ENCODE measurements around the gene NR4A1.
A peak's percentile ranks its signal among the peaks of the same experiment; 100 is the strongest.

The NR4A1 gene

DNA sequence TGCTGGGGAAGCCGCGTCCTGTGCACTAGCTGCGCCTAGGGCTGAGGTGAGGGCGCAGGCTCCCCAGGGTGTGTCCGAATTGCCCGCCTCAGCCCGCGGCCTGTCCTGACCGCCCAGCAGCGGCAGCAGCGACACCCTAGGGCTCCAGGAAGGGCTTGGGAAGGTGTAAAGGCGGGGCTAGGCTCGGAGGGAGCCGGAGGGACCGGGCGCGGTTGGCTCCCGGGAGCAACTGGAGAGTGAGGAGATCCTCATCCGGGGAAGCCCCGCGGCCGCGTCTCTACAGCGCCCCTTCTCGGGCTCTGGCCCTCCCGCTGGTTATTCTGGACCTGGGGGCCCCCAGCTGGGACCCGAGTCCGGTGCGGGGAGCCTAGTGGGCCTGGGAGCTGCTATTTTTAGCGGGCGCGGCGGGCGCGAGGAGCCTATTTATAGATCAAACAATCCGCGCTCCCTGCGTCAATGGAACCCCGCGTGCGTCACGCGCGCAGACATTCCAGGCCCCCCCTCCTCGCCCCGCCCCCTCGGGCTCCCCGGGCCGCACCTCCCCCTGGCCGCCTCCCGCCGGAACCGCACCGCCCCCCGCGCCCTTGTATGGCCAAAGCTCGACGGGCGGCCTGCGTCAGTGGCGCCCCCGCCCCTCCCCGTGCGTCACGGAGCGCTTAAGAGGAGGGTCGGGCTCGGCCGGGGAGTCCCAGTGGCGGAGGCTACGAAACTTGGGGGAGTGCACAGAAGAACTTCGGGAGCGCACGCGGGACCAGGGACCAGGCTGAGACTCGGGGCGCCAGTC is at the start of gene NR4A1:
NR4A1 (plus strand) TSS at position 685 of the 784 bp plus-strand sequence. CDS start 2,887 bp downstream, outside the sequence.
- no peaks in the 10 kb centered on the region for H3K9me3 ChIP-seq (ENCODE audit: insufficient read depth, low read depth, low read length)
- no peak within 1 kb of the TSS for H3K27ac ChIP-seq (ENCODE audit: low read length)
- H3K27me3 ChIP-seq (ENCODE audit: insufficient read depth, low read length), result peaks cover 52% of the 10 kb centered on the region
- H3K4me3 ChIP-seq (ENCODE audit: low read length), result peak within 1 kb of the TSS; percentile 74
- peaks cover 5% of the 10 kb centered on the region; the same call in 1 of the 2 replicates for H3K36me3 ChIP-seq (ENCODE audit: insufficient read depth, low read depth, low read length)
- H3K4me1 ChIP-seq (ENCODE audit: insufficient read depth, low read length), result peaks cover 11% of the 10 kb centered on the region
- peak within 1 kb of the TSS; percentile 59; the same call in 1 of the 2 replicates for H3K9ac ChIP-seq (ENCODE audit: low read depth, low read length)

DNA sequence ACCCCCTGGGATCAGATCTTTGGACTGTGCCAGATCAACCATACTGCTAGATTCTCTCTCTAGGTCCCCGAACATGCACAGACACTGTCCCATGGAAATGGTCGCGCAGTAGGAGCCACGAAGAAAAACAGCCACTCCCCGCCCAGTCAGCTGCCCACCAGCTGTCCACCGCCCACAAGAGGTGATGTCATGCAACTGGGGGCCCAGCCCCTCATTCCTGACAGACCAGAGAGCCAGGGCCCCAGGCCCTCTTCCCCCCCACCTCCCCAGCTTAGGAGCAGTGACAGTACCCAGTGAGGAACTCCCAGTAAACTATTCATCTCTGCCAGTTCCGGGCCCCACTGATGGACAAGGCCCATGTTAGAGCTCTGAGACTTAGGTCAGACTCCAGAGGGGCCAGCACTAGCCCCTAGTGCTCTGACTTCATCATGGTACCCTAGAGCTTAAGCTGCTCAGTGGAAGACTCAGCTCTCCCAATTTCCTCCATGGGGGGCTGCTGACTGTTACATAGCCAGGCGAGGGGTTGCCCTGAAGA is 48.2 kb upstream of the NR4A1 start:
- Histone ChIP-seq H3K9ac (ENCODE audit: low read depth, low read length) (no peak overlapping the region), H3K27ac (ENCODE audit: low read length) (no peak overlapping the region), H3K4me1 (ENCODE audit: insufficient read depth, low read length) (no peaks in the 10 kb centered on the region), H3K36me3 (ENCODE audit: insufficient read depth, low read depth, low read length) (peaks cover 3% of the 10 kb centered on the region), H3K27me3 (ENCODE audit: insufficient read depth, low read length) (peaks cover 39% of the 10 kb centered on the region), H3K9me3 (ENCODE audit: insufficient read depth, low read depth, low read length) (no peaks in the 10 kb centered on the region), H3K4me3 (ENCODE audit: low read length) (no peak overlapping the region)

DNA sequence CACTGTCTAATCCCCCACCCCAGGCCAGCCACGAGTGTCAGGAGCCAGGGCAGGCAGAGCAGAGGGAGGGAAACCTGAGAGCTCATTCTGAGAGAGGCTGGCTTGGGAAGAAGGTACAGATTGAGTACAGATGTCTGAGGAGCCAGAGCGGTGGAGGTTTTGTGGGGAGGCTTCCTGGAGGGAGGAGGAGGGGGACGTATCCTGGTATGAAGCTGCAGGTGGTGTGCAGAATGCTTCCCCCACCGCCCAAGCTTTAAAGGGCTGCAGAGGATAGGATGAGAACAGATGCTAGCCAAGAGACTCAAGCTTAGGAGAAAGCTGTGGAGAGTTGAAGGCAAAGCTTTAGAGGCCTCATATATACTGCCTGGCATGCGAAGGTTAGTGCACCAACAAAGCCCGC is 47.7 kb upstream of the NR4A1 start:
- Histone ChIP-seq H3K4me1 (ENCODE audit: insufficient read depth, low read length) (no peaks in the 10 kb centered on the region), H3K4me3 (ENCODE audit: low read length) (no peak overlapping the region), H3K9ac (ENCODE audit: low read depth, low read length) (no peak overlapping the region), H3K27ac (ENCODE audit: low read length) (no peak overlapping the region), H3K36me3 (ENCODE audit: insufficient read depth, low read depth, low read length) (no peaks in the 10 kb centered on the region), H3K9me3 (ENCODE audit: insufficient read depth, low read depth, low read length) (no peaks in the 10 kb centered on the region), H3K27me3 (ENCODE audit: insufficient read depth, low read length) (peaks cover 44% of the 10 kb centered on the region)

GRCh38 chr12:52004042-52004648 is 47.1 kb upstream of the NR4A1 start:
- H3K4me3 ChIP-seq (ENCODE audit: low read length), result no peak overlapping the region
- H3K27me3 ChIP-seq (ENCODE audit: insufficient read depth, low read length), result peaks cover 50% of the 10 kb centered on the region
- H3K36me3 ChIP-seq (ENCODE audit: insufficient read depth, low read depth, low read length), result no peaks in the 10 kb centered on the region
- H3K9me3 ChIP-seq (ENCODE audit: insufficient read depth, low read depth, low read length), result no peaks in the 10 kb centered on the region
- H3K9ac ChIP-seq (ENCODE audit: low read depth, low read length), result no peak overlapping the region
- no peaks in the 10 kb centered on the region for H3K4me1 ChIP-seq (ENCODE audit: insufficient read depth, low read length)
- H3K27ac ChIP-seq (ENCODE audit: low read length), result no peak overlapping the region

DNA sequence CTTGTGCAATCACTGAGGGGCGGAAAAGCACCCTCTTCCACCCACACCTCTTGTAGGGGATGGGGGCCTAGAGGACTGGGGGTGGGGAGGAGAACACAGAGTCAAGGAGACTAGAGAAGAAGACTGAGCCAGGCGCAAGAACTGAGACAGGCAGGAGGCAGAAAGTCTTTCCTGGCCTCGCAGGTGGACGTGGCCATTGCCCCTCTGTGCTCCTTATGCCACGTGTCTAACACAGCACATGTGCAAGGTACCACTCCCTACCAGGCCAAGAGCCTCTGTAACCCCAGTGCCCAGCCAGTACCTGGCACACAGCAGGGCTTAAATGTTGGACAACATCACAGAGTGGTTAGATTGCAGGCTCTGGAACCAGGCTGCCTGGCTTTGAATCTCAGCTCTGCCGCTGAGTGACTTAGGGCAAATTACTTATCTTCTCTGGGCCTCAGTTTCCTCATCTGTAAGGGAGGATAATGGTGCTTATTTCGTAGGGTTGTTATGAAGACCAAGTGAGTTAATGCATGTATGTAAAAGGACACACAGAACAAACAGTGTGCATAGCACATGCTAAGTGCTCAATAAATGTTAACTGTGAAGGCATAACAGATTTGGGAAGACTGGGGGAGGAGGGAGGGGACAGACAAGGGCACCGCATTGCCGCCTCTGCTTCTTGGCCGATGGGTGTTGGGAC is 45.9 kb upstream of the NR4A1 start:
- no peak overlapping the region for H3K9ac ChIP-seq (ENCODE audit: low read depth, low read length)
- peaks cover 58% of the 10 kb centered on the region for H3K27me3 ChIP-seq (ENCODE audit: insufficient read depth, low read length)
- H3K4me3 ChIP-seq (ENCODE audit: low read length), result no peak overlapping the region
- H3K4me1 ChIP-seq (ENCODE audit: insufficient read depth, low read length), result peaks cover 6% of the 10 kb centered on the region
- no peaks in the 10 kb centered on the region for H3K9me3 ChIP-seq (ENCODE audit: insufficient read depth, low read depth, low read length)
- H3K36me3 ChIP-seq (ENCODE audit: insufficient read depth, low read depth, low read length), result no peaks in the 10 kb centered on the region
- H3K27ac ChIP-seq (ENCODE audit: low read length), result no peak overlapping the region

- H3K4me3 ChIP-seq (ENCODE audit: low read length), result peak overlapping the region; percentile 59
- no peak overlapping the region for H3K27ac ChIP-seq (ENCODE audit: low read length)
- H3K9ac ChIP-seq (ENCODE audit: low read depth, low read length), result no peak overlapping the region
- peaks cover 58% of the 10 kb centered on the region for H3K27me3 ChIP-seq (ENCODE audit: insufficient read depth, low read length)
- H3K4me1 ChIP-seq (ENCODE audit: insufficient read depth, low read length), result peaks cover 10% of the 10 kb centered on the region
- H3K9me3 ChIP-seq (ENCODE audit: insufficient read depth, low read depth, low read length), result no peaks in the 10 kb centered on the region
- no peaks in the 10 kb centered on the region for H3K36me3 ChIP-seq (ENCODE audit: insufficient read depth, low read depth, low read length)
Measured at GRCh38 chr12:52005903-52006703, 45.1 kb upstream of the NR4A1 start.

DNA sequence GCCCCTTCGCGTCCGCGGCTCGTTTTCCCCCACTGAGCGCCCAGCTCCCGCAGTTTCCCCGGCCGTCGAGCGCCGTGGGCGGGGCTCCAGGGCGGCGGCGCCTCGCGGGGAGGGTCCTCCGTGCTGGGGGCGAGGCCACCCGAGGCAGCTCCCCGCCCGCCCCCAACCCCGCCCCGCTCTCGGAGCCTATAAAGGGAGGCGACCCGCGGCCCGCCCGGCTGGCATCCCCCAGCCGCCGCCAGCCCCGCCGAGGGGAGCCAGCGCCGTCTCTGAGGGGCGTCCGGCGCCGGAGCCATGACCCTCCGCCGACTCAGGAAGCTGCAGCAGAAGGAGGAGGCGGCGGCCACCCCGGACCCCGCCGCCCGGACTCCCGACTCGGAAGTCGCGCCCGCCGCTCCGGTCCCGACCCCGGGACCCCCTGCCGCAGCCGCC is 44.5 kb upstream of the NR4A1 start, which contains the start of gene TAMALIN:
TAMALIN (plus strand) TSS at position 221 of the 432 bp plus-strand sequence; CDS start at position 295, 74 bp downstream.
- Histone ChIP-seq H3K27me3 (ENCODE audit: insufficient read depth, low read length) (peaks cover 58% of the 10 kb centered on the region), H3K27ac (ENCODE audit: low read length) (no peak within 1 kb of the TSS), H3K9me3 (ENCODE audit: insufficient read depth, low read depth, low read length) (no peaks in the 10 kb centered on the region), H3K4me1 (ENCODE audit: insufficient read depth, low read length) (peaks cover 10% of the 10 kb centered on the region), H3K4me3 (ENCODE audit: low read length) (peak within 1 kb of the TSS; percentile 61), H3K36me3 (ENCODE audit: insufficient read depth, low read depth, low read length) (no peaks in the 10 kb centered on the region), H3K9ac (ENCODE audit: low read depth, low read length) (no peak within 1 kb of the TSS)

DNA sequence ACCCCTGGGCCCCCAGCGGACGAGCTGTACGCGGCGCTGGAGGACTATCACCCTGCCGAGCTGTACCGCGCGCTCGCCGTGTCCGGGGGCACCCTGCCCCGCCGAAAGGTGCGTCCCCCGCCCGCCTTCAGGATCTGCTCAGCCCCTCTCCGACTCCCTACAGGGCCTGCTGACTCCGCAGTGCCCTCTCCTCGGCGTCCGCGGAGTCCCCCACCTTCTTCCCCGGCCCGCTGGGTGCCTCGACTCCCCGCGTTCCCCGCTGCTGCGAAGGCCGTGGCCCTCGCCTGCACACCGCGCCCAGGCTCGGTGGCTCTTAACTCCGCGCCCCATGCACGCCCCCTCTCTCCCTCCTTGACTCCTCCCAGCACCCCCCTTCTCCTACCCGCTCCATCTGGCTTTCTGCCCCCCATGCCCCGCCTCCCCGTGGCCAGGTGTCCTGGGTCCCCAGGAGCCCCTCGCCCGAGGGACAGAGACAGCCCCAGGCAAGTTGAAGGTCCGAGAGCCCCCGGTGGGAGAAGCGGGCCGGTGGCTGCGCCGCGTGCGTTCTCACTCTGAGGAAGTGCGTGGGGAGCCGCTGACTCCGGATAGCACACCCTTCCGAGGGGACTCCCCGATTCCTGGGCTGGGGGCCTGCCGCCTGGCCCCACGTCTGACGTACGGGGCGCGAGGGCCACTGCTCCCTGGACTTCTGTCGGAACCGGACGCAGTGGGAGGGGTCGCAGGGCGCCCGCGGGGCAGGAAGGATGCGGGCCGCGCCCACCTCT is 43.9 kb upstream of the NR4A1 start:
- Histone ChIP-seq H3K4me1 (ENCODE audit: insufficient read depth, low read length) (peaks cover 10% of the 10 kb centered on the region), H3K36me3 (ENCODE audit: insufficient read depth, low read depth, low read length) (no peaks in the 10 kb centered on the region), H3K27me3 (ENCODE audit: insufficient read depth, low read length) (peaks cover 58% of the 10 kb centered on the region), H3K9me3 (ENCODE audit: insufficient read depth, low read depth, low read length) (no peaks in the 10 kb centered on the region), H3K4me3 (ENCODE audit: low read length) (peak overlapping the region; percentile 61; the same call in 1 of the 2 replicates), H3K9ac (ENCODE audit: low read depth, low read length) (no peak overlapping the region), H3K27ac (ENCODE audit: low read length) (no peak overlapping the region)

DNA sequence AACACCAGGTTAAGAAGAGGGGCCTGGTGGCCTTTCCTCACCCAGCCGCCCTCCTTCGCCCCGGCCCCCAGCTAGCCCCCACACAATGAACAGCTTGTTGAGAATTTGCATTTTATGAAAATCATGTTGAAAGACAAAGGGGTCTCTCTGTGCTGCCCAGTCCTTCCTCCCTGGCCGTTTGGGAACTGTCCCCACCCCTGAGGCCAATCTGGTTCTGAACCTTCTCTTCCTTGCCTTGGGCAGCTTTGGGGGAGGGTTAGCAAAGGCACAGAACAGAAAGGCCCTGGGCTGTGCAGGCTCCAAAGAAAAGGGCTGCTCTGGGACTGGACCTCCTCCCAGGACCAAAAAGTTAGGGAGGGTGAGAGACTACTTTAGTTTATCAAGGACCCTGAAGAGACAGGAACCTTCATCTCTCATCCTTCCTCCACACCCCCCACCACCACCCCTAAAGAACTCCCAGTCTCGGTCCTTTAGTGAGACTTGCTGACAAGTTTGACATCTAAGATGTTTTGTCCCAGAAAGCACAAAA is 43.2 kb upstream of the NR4A1 start:
- H3K27ac ChIP-seq (ENCODE audit: low read length), result no peak overlapping the region
- peaks cover 62% of the 10 kb centered on the region for H3K27me3 ChIP-seq (ENCODE audit: insufficient read depth, low read length)
- peak overlapping the region; percentile 61; the same call in 1 of the 2 replicates for H3K4me3 ChIP-seq (ENCODE audit: low read length)
- H3K9me3 ChIP-seq (ENCODE audit: insufficient read depth, low read depth, low read length), result no peaks in the 10 kb centered on the region
- H3K9ac ChIP-seq (ENCODE audit: low read depth, low read length), result no peak overlapping the region
- H3K4me1 ChIP-seq (ENCODE audit: insufficient read depth, low read length), result peaks cover 10% of the 10 kb centered on the region
- no peaks in the 10 kb centered on the region for H3K36me3 ChIP-seq (ENCODE audit: insufficient read depth, low read depth, low read length)

DNA sequence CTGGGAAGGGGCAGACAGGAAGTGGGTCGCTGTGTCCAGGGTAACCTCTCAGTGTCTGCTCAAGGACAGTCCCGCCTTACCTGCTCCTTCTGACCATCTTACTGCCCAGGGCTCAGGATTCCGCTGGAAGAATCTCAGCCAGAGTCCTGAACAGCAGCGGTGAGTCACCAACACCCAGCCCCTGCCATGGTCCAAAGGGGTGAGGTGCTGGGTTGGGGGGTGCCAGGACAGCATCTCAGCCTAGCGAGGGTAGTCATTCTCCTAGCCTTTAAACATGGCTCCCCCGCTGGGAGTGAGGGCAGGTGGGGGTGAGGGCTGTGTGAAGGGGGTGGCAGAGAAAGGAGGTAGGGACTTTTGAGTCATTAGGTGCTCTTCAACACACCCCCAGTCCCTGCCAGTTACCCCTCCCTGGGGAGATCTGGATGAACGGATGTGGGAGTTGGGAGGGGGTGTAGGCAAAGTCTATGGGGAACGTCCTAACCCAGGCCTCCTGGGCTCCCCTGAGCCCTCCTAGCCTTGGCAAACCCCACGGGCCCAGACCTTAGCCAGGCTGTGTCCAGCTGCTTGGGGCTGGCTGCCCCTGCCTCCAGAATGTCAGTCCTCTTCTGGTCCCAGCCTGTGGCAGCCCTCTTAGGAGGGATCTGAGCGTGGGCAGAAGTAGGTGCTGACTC is 42.0 kb upstream of the NR4A1 start:
- no peaks in the 10 kb centered on the region for H3K9me3 ChIP-seq (ENCODE audit: insufficient read depth, low read depth, low read length)
- H3K4me1 ChIP-seq (ENCODE audit: insufficient read depth, low read length), result peaks cover 14% of the 10 kb centered on the region
- no peak overlapping the region for H3K27ac ChIP-seq (ENCODE audit: low read length)
- no peak overlapping the region for H3K4me3 ChIP-seq (ENCODE audit: low read length)
- H3K36me3 ChIP-seq (ENCODE audit: insufficient read depth, low read depth, low read length), result no peaks in the 10 kb centered on the region
- H3K27me3 ChIP-seq (ENCODE audit: insufficient read depth, low read length), result peaks cover 73% of the 10 kb centered on the region
- H3K9ac ChIP-seq (ENCODE audit: low read depth, low read length), result no peak overlapping the region
